Activated CD4-positive, alpha-beta memory T cell treated with anti-CD3 and anti-CD28 coated beads for 36 hours (primary cell): ENCODE data around the gene ELK3. TPM values are rescaled to one million over a fixed set of nuclear protein-coding genes. Genes with fewer than 3 reads are reported as not detected.

Source experiments
- CTCF ChIA-PET: fragments of 350-600 bp; sonication (Branson Sonifier 250); formaldehyde crosslinking; loops from one replicate; lab custom pipeline; 2021; ENCODE audit warnings: antibody characterized with exemption, inconsistent platforms; lab: Charles Lee
- POLR2A ChIA-PET: fragments of 350-600 bp; sonication (Branson Sonifier 250); formaldehyde crosslinking; loops from one replicate; lab custom pipeline; 2021; ENCODE audit warnings: antibody characterized with exemption; lab: Charles Lee
- DNase-seq: peaks from one replicate; pipeline ENCODE4 v3.0.0-alpha.2; 2020
- H3K27ac Mint-ChIP-seq: one replicate; pipeline ENCODE4 v1.8.0; 2021; ENCODE audit warnings: mixed read lengths
- H3K27me3 Mint-ChIP-seq: one replicate; pipeline ENCODE4 v1.8.0; 2021; ENCODE audit warnings: mixed read lengths
- H3K36me3 Mint-ChIP-seq: one replicate; pipeline ENCODE4 v1.8.0; 2021; ENCODE audit warnings: mixed read lengths
- H3K4me1 Mint-ChIP-seq: one replicate; pipeline ENCODE4 v1.8.0; 2021; ENCODE audit warnings: low read depth, mixed read lengths
- H3K4me3 Mint-ChIP-seq: one replicate; pipeline ENCODE4 v1.8.0; 2021; ENCODE audit warnings: mild to moderate bottlenecking, mixed read lengths
- H3K9me3 Mint-ChIP-seq: one replicate; pipeline ENCODE4 v1.8.0; 2021; ENCODE audit warnings: mixed read lengths
- intact Hi-C: fragments of 100-400 bp; cut with micrococcal nuclease; formaldehyde crosslinking; loops from one replicate; pipeline ENCODE4 v1.15.1; 2023
- total RNA-seq, 2 experiments: library from RNA; stranded (reverse); gene quantifications; one replicate each; pipeline ENCODE4 v1.2.3, GENCODE V29; 2021

The ELK3 gene
- total RNA-seq, 2 experiments from 2014 or later, result 23.9 to 24.1 TPM

- no peaks in the 10 kb centered on the region for H3K27me3 Mint-ChIP-seq
- no peak overlapping the region for H3K4me3 Mint-ChIP-seq
Observed at GRCh38 chr12:96260231-96260630, 66.1 kb downstream of the ELK3 start.

GRCh38 chr12:96260644-96261043 is 66.5 kb downstream of the ELK3 start:
- no peak for DNase-seq
- Mint-ChIP-seq H3K4me1 (peaks cover 14% of the 10 kb centered on the region), H3K9me3 (no peaks in the 10 kb centered on the region), H3K36me3 (peaks cover 41% of the 10 kb centered on the region), H3K4me3 (no peak overlapping the region), H3K27ac (peak overlapping the region; percentile 35), H3K27me3 (no peaks in the 10 kb centered on the region)
- POLR2A ChIA-PET, result no interaction called here
- intact Hi-C loops, result loop anchor here (2.0 kb wide), 1 partner anchor 36 kb away; no protein-coding TSS in a partner anchor
- CTCF ChIA-PET, result no interaction called here

More at GRCh38 chr12:96260231-96260630, 66.1 kb downstream of the ELK3 start:
- H3K4me1 Mint-ChIP-seq, result peaks cover 14% of the 10 kb centered on the region
- intact Hi-C loops, result loop anchor here (2.0 kb wide), 1 partner anchor 35 kb away; no protein-coding TSS in a partner anchor
- H3K36me3 Mint-ChIP-seq, result peaks cover 43% of the 10 kb centered on the region
- DNase-seq, result no peak
- H3K27ac Mint-ChIP-seq, result no peak overlapping the region
- POLR2A ChIA-PET, result no interaction called here
- H3K9me3 Mint-ChIP-seq, result no peaks in the 10 kb centered on the region
- CTCF ChIA-PET, result no interaction called here

GRCh38 chr12:96261557-96261956 is 67.4 kb downstream of the ELK3 start:
- Mint-ChIP-seq H3K4me1 (peaks cover 20% of the 10 kb centered on the region), H3K4me3 (no peak overlapping the region), H3K36me3 (peaks cover 44% of the 10 kb centered on the region), H3K27me3 (no peaks in the 10 kb centered on the region), H3K9me3 (no peaks in the 10 kb centered on the region), H3K27ac (no peak overlapping the region)
- CTCF ChIA-PET, result no interaction called here
- DNase-seq, result no peak
- intact Hi-C loops, result loop anchor here (2.0 kb wide), 1 partner anchor 37 kb away; no protein-coding TSS in a partner anchor
- POLR2A ChIA-PET, result no interaction called here

GRCh38 chr12:96263449-96263902 is 69.3 kb downstream of the ELK3 start:
- no peak overlapping the region for H3K4me3 Mint-ChIP-seq
- CTCF ChIA-PET, result interaction anchor here (0.7 kb wide), 1 partner anchor 138 kb away, joined by 3 read pairs; no protein-coding TSS in a partner anchor
- no peaks in the 10 kb centered on the region for H3K9me3 Mint-ChIP-seq
- intact Hi-C loops, result no loop called here
- peaks cover 29% of the 10 kb centered on the region for H3K4me1 Mint-ChIP-seq
- peaks cover 52% of the 10 kb centered on the region for H3K36me3 Mint-ChIP-seq
- H3K27me3 Mint-ChIP-seq, result no peaks in the 10 kb centered on the region
- POLR2A ChIA-PET, result interaction anchor here (1.1 kb wide), 1 partner anchor 136 kb away, joined by 3 read pairs; no protein-coding TSS in a partner anchor
- DNase-seq, result no peak
- H3K27ac Mint-ChIP-seq, result peak overlapping the region; percentile 6

- Mint-ChIP-seq H3K4me3 (no peak overlapping the region), H3K27ac (no peak overlapping the region), H3K27me3 (no peaks in the 10 kb centered on the region), H3K36me3 (peaks cover 57% of the 10 kb centered on the region), H3K4me1 (peaks cover 36% of the 10 kb centered on the region), H3K9me3 (no peaks in the 10 kb centered on the region)
- intact Hi-C loops, result no loop called here
- no peak for DNase-seq
- CTCF ChIA-PET, result interaction anchor here (1.6 kb wide), 1 partner anchor 134 kb away, joined by 4 read pairs; the partner anchor contains the start of gene CDK17
- POLR2A ChIA-PET, result interaction anchor here (2.1 kb wide), 1 partner anchor 27 kb away, joined by 6 read pairs; no protein-coding TSS in a partner anchor
Observed at GRCh38 chr12:96265400-96265799, 71.2 kb downstream of the ELK3 start.

GRCh38 chr12:96265836-96266235 is 71.7 kb downstream of the ELK3 start:
- H3K4me3 Mint-ChIP-seq, result no peak overlapping the region
- no peak overlapping the region for H3K27ac Mint-ChIP-seq
- intact Hi-C loops, result no loop called here
- H3K27me3 Mint-ChIP-seq, result no peaks in the 10 kb centered on the region
- H3K4me1 Mint-ChIP-seq, result peaks cover 32% of the 10 kb centered on the region
- H3K9me3 Mint-ChIP-seq, result no peaks in the 10 kb centered on the region
- no peak for DNase-seq
- CTCF ChIA-PET, result interaction anchor here (0.7 to 1.6 kb wide), 3 partner anchors 38 to 134 kb away, joined by 3 to 4 read pairs (median 3); partner anchors contain the start of gene CDK17
- H3K36me3 Mint-ChIP-seq, result peaks cover 57% of the 10 kb centered on the region
- POLR2A ChIA-PET, result interaction anchor here (0.8 to 2.1 kb wide), 2 partner anchors 28 to 54 kb away, joined by 4 to 6 read pairs; no protein-coding TSS in a partner anchor

- intact Hi-C loops, result no loop called here
- DNase-seq, result no peak
- Mint-ChIP-seq H3K27ac (no peak overlapping the region), H3K4me3 (no peak overlapping the region), H3K4me1 (peaks cover 28% of the 10 kb centered on the region), H3K27me3 (no peaks in the 10 kb centered on the region), H3K36me3 (peaks cover 57% of the 10 kb centered on the region), H3K9me3 (no peaks in the 10 kb centered on the region)
- POLR2A ChIA-PET, result interaction anchor here (0.8 to 2.1 kb wide), 3 partner anchors 10 to 55 kb away, joined by 4 to 6 read pairs (median 5); no protein-coding TSS in a partner anchor
- CTCF ChIA-PET, result interaction anchor here (0.7 to 1.6 kb wide), 4 partner anchors 15 to 133 kb away, joined by 3 to 4 read pairs (median 3); partner anchors contain the start of gene CDK17
Observed at GRCh38 chr12:96266238-96266637, 72.1 kb downstream of the ELK3 start.

- CTCF ChIA-PET, result interaction anchor here (0.9 to 3.0 kb wide), 4 partner anchors 56 to 245 kb away, joined by 3 to 17 read pairs (median 4); partner anchors contain the start of gene CDK17
- H3K4me3 Mint-ChIP-seq, result no peak overlapping the region
- H3K27ac Mint-ChIP-seq, result peak overlapping the region; percentile 52
- H3K4me1 Mint-ChIP-seq, result peaks cover 43% of the 10 kb centered on the region
- POLR2A ChIA-PET, result interaction anchor here (1.9 kb wide), 1 partner anchor 127 kb away, joined by 6 read pairs; no protein-coding TSS in a partner anchor
- no peaks in the 10 kb centered on the region for H3K9me3 Mint-ChIP-seq
- H3K36me3 Mint-ChIP-seq, result peaks cover 62% of the 10 kb centered on the region
- intact Hi-C loops, result no loop called here
- H3K27me3 Mint-ChIP-seq, result no peaks in the 10 kb centered on the region
- no peak for DNase-seq
Observed at GRCh38 chr12:96271469-96272199, 77.5 kb downstream of the ELK3 start.

- Mint-ChIP-seq H3K4me3 (no peak overlapping the region), H3K36me3 (peaks cover 54% of the 10 kb centered on the region), H3K27ac (peak overlapping the region; percentile 75), H3K27me3 (no peaks in the 10 kb centered on the region), H3K9me3 (no peaks in the 10 kb centered on the region), H3K4me1 (peaks cover 28% of the 10 kb centered on the region)
- ChIA-PET CTCF (interaction anchor here (1.5 kb wide), 1 partner anchor 243 kb away, joined by 9 read pairs; no protein-coding TSS in a partner anchor), POLR2A (no interaction called here)
- intact Hi-C loops, result no loop called here
- DNase-seq, result no peak
Observed at GRCh38 chr12:96274331-96274730, 80.2 kb downstream of the ELK3 start.

- Mint-ChIP-seq H3K27me3 (no peaks in the 10 kb centered on the region), H3K4me1 (peaks cover 11% of the 10 kb centered on the region), H3K36me3 (peaks cover 48% of the 10 kb centered on the region), H3K9me3 (no peaks in the 10 kb centered on the region), H3K4me3 (no peak overlapping the region), H3K27ac (no peak overlapping the region)
- DNase-seq, result no peak
- intact Hi-C loops, result no loop called here
- ChIA-PET CTCF (no interaction called here), POLR2A (no interaction called here)
Observed at GRCh38 chr12:96285158-96285557, 91.0 kb downstream of the ELK3 start.

- Mint-ChIP-seq H3K4me1 (peaks cover 13% of the 10 kb centered on the region), H3K9me3 (no peaks in the 10 kb centered on the region), H3K27me3 (no peaks in the 10 kb centered on the region), H3K4me3 (no peak overlapping the region), H3K27ac (no peak overlapping the region), H3K36me3 (peaks cover 40% of the 10 kb centered on the region)
- DNase-seq, result no peak
- ChIA-PET CTCF (interaction anchor here (1.2 kb wide), 1 partner anchor 55 kb away, joined by 3 read pairs; no protein-coding TSS in a partner anchor), POLR2A (no interaction called here)
- intact Hi-C loops, result no loop called here
Observed at GRCh38 chr12:96289067-96289466, 94.9 kb downstream of the ELK3 start.

- H3K27ac Mint-ChIP-seq, result no peak overlapping the region
- H3K36me3 Mint-ChIP-seq, result peaks cover 29% of the 10 kb centered on the region
- DNase-seq, result no peak
- no peaks in the 10 kb centered on the region for H3K9me3 Mint-ChIP-seq
- H3K4me3 Mint-ChIP-seq, result no peak overlapping the region
- peaks cover 25% of the 10 kb centered on the region for H3K4me1 Mint-ChIP-seq
- intact Hi-C loops, result loop anchor here (10.0 kb wide), 1 partner anchor 102 kb away; no protein-coding TSS in a partner anchor
- no peaks in the 10 kb centered on the region for H3K27me3 Mint-ChIP-seq
- ChIA-PET CTCF (no interaction called here), POLR2A (no interaction called here)
Observed at GRCh38 chr12:96293093-96293492, 98.9 kb downstream of the ELK3 start.
